ENCODE measurements around the gene GBE1.

- TF ChIP-seq CTCF (IDR thresholded peaks at IDR 0.05) (no peak), POLR2A (IDR thresholded peaks at IDR 0.05) (no peak)
Observed at GRCh38 chr3:81788044-81788443, 26.6 kb upstream of the GBE1 start.

Data from body of pancreas (tissue), 4 donors.